Bronchial smooth muscle cell (primary cell): ENCODE measurements around the gene SLAMF1. TPM values are rescaled to one million over a fixed set of nuclear protein-coding genes. Genes with fewer than 3 reads are reported as not detected.

ENCODE experiments used
- total RNA-seq: library from RNA; depleted of rRNA; stranded (reverse); fragments of >200 nt; gene quantifications from 2 replicates; pipeline ENCODE4 v1.2.1, GENCODE V29; 2014

Gene SLAMF1, protein sequence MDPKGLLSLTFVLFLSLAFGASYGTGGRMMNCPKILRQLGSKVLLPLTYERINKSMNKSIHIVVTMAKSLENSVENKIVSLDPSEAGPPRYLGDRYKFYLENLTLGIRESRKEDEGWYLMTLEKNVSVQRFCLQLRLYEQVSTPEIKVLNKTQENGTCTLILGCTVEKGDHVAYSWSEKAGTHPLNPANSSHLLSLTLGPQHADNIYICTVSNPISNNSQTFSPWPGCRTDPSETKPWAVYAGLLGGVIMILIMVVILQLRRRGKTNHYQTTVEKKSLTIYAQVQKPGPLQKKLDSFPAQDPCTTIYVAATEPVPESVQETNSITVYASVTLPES
- total RNA-seq = not detected in 2 replicates

DNA sequence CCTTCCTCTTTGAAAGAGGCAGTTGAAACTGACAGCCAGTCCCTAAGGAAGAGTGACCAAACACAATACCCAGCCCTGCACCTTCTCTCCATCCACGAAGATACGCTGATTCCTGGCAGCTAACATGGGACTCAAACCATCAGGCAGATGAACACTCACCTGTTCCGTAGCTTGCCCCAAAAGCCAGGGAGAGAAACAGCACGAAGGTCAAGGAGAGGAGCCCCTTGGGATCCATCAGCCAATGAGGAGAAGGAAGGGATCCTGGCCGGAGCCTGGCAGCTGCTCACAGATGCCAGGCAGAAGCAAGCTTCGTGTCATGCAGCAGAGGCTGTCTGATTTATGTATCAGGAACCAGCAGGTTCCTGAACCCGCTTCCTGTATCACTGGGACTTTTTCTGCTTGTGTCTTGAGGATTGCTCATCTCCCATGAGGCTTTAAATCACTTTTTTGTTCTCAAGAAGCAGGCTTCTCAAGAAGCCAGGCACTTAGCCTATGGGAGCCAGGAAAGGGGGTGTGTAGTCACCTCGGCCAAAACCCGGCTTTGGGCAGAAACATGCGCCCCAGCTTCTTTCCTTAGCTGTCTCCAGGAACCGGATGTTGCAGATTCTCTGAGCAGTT lies at the start of gene SLAMF1:
Gene SLAMF1, minus strand, starts transcription at position 334 of the 618 bp plus-strand sequence. Its CDS starts 99 bp downstream, at position 235.

GRCh38 chr1:160579216-160579701 lies 67.6 kb downstream of the SLAMF1 start, which contains the start of gene CD84:
Gene CD84 (minus strand): TSS chr1:160579496. CDS start chr1:160579437, 59 bp downstream.

Other genes with a start within 250 kb of the SLAMF1 start
- under 0.01 TPM in 1 of 2 replicates, not detected in the other for gene VANGL2, start 246.5 kb downstream of the SLAMF1 start, total RNA-seq
- not detected in 2 replicates for gene SLAMF6, start 123.8 kb downstream of the SLAMF1 start, total RNA-seq
- not detected in 2 replicates for gene CD84, start 67.5 kb downstream of the SLAMF1 start, total RNA-seq
- gene CD48, start 64.8 kb upstream of the SLAMF1 start, total RNA-seq = under 0.01 TPM in 1 of 2 replicates, not detected in the other
- gene SLAMF7, start 92.2 kb upstream of the SLAMF1 start, total RNA-seq = not detected in 2 replicates
- not detected in 2 replicates for gene LY9, start 149.1 kb upstream of the SLAMF1 start, total RNA-seq
- gene CD244, start 215.8 kb upstream of the SLAMF1 start, total RNA-seq = not detected in 2 replicates
- gene ITLN1, start 238.1 kb upstream of the SLAMF1 start, total RNA-seq = not detected in 2 replicates